HG03342 (cell line): Measurements from ENCODE around the gene DHDH.

Source experiments
- ATAC-seq: cut with Tn5 transposase; IDR thresholded peaks from one replicate; pipeline ENCODE4 v1.9.1; 2021; ENCODE audit warnings: mild to moderate bottlenecking, moderate library complexity; ENCODE audit not compliant: unreplicated experiment

The DHDH gene

DNA sequence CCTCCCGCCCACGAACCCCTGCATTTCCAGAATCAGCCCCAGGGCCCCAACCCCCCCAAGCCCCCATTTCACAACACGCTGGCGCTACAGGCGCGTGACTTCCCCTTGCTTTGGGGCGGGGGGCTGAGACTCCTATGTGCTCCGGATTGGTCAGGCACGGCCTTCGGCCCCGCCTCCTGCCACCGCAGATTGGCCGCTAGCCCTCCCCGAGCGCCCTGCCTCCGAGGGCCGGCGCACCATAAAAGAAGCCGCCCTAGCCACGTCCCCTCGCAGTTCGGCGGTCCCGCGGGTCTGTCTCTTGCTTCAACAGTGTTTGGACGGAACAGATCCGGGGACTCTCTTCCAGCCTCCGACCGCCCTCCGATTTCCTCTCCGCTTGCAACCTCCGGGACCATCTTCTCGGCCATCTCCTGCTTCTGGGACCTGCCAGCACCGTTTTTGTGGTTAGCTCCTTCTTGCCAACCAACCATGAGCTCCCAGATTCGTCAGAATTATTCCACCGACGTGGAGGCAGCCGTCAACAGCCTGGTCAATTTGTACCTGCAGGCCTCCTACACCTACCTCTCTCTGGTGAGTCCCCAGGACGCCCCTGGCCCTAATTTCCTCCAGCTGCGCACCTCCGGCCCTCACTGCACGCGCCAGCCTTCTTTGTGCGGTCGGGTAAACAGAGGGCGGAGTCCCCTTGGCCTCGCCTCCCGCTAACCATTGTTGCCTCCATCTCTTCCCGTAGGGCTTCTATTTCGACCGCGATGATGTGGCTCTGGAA is 31.7 kb downstream of the DHDH start, which contains the start of gene FTL:
Gene FTL, plus strand, starts transcription at position 270 of the 766 bp plus-strand sequence. Its CDS starts 199 bp downstream, at position 469.
- ATAC-seq: peak; percentile 50

DNA sequence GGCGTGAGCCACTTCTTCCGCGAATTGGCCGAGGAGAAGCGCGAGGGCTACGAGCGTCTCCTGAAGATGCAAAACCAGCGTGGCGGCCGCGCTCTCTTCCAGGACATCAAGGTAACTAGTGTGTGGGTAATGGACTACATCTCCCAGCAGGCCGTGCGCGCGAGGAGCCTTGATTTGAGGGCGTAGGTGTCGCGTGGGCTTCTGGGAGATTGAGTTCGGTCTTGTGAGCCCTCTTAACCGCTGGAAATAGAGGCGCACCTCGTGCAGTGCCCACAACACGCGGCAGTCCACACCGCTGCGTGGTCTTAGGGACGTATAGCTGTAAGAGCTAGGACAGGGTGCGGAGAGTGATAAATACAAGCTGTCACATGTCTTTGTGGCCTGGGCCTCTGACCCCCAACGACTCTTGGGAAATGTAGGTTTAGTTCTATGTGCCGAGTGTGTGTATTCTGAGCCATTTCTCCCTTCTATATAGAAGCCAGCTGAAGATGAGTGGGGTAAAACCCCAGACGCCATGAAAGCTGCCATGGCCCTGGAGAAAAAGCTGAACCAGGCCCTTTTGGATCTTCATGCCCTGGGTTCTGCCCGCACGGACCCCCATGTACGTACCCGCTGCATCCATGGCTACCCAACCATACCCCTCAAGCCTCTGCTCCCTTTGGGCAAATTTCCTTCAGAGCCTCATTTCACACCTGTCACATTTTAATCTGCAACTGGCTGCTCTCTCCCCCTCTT is 32.5 kb downstream of the DHDH start:
- peak; percentile 12 for ATAC-seq

DNA sequence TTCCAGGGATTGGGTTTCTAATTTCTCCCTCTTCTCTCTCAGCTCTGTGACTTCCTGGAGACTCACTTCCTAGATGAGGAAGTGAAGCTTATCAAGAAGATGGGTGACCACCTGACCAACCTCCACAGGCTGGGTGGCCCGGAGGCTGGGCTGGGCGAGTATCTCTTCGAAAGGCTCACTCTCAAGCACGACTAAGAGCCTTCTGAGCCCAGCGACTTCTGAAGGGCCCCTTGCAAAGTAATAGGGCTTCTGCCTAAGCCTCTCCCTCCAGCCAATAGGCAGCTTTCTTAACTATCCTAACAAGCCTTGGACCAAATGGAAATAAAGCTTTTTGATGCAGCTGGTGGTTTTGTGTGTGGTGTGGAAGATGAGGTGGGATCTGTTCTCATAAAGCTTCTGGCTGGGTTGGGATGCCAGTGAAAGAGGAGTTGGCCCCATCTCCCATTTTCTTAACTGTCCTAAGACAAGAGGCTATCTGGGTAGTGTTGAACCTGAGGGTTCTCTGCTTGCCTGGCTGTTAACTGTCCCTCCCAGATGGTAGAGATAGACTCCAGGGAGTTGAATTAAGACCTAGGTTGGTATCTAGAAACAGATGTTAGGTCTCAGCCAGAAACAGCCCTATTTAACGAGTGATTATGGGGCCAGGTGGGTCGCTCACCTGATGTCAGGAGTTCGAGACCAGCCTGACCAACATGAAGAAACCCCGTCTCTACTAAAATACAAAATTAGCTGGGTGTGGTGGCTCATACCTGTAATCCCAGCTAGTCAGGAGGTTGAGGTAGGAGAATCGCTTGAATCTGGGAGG is 33.2 kb downstream of the DHDH start:
- no peak for ATAC-seq

DNA sequence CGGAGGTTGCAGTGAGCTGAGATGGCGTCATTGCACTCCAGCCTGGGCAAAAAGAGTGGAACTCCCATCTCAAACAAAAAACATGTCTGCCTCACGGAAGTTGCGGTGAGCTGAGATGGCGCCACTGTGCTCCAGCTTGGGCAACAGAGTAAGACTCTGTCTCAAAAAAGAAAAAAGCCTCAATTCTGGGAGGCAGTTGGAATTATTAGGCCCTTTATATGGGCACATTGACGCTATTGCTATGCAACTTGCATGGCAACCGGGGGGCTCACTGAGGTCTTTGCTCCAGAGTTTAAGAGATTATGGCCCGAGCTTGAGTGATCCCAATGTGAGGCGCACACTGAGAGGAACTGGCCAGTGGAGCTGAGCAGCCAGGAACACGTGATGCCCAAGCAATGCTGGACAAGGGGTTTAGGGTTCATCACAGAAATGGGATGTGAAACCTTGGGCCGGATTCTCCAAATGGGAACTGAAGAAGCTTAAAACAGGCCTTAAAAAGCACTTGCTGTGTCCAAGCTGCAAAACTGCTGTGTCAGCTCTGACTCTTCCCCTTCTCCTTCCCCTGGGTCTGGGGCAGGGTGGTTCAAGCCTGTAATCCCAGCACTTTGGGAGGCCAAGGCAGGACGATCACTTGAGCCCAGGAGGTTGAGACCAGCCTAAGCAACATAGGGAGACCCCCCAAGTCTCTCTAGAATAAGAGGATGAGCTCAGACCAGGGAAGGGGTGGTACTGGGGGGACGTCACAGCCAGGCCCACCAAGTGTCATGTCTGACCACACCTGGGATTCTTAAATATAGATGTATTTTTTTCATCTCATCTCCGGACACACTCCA is 34.1 kb downstream of the DHDH start:
- no peak for ATAC-seq

DNA sequence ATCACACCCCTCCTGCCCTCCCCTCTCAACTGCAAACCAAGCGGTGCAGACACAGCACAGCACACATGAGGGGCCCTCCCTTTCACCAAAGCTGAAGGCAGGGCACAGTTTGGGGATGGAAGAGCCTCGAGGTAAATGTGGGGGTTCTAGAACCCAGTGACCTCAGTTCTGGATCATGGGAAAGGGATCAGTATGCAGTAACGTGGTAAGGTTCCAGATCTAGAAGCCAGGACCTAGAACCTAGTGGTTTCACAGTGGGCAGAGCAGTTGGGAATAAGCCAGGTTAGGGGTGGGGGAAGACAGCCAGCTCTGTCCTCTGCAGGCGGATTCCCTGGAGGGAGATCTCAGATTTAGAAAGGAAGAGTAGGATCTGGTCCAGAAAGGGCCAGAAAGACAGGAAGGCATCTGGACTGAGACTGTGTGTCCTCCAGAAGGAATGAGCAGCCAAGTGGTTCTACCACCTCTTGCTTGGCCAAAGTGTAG is 34.7 kb downstream of the DHDH start:
- no peak for ATAC-seq

DNA sequence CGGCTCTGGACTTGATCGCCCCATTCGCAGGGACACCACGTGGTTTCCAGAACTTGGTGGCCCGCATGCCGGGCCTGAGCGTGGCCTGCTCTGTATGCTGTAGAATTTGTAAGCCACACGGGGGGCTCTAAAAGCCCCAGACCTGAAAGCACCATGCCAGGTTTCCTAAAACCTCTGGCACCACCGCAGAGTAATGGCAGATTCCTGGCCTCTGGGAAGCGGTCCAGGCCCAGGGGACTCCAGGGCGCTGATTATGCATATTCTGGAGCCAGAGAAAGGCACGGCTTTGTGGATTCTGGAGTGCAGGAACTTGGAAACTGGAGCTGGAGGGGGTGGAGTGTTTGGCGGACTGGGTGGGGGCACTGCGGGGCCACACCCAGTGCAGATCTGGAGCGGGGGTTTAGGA is 35.3 kb downstream of the DHDH start:
- no peak for ATAC-seq

DNA sequence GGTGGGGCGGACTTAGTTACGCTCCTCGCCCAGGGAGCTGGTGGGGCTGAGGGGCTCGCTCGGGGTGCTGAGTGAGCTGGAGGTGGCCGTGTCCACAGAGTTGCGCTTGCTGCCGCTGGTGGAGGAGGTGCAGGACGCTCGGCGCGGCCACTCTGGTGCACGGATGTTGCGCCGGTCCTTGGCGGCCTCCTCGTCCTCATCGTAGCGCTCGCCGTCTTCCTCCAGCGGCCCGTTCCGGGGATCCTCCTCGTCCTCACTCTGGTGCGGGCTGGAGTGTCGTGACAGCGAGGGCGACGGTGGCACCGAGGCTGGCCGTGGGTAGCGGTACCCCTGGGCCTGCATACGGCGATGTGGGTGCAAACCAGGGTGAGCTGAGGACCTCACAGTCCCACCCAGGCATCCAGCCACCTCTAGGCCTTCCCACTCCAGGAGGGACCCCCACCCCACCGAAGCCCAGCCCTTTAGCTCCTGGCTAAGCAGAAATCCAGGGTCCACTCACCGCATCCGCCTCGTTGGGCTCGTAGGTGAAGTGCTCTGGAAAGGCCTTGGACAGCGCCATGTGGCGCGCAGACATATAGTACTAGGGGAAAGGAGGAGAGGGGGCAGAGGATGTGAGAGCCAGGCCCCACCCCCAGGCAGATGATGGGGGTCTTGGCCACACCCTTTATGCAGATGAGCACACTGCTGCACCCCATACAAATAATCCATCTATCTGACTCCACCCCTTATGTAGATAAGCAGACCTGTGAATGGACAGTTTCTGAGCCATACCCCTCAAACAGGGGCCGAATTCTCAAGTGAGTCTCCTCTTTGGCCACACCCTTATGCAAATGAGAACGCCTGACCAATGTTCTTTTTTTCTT is 36.0 kb downstream of the DHDH start:
- no peak for ATAC-seq

DNA sequence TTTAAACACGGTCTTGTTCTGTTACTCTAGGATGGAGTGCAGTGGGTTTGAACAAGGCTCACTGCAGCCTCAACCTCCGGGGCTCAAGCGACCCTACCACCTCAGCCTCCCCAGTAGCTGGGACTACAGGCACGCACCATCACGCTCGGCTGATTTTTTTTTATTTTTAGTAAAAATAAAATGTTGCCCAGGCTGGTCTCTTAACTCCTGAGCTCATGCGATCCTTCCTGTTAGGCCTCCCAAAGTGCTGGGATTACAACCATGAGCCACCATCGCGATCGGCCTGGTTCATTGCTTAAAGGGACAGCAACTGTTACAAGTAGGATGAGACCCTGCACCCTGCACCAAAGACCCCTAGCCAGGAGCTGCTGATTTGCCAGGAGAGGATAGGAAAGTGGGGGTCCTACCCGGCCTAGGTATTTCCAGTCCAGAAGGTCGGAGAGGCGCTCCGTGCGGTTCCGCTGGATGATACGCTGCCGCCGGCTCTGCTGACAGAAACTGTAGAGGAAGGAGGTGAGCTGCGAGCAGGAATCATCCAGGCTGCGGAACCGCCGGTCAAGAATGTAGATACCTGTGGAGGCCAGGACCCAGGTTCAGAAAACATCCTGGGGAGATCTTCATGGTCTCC is 36.8 kb downstream of the DHDH start:
- ATAC-seq: no peak

DNA sequence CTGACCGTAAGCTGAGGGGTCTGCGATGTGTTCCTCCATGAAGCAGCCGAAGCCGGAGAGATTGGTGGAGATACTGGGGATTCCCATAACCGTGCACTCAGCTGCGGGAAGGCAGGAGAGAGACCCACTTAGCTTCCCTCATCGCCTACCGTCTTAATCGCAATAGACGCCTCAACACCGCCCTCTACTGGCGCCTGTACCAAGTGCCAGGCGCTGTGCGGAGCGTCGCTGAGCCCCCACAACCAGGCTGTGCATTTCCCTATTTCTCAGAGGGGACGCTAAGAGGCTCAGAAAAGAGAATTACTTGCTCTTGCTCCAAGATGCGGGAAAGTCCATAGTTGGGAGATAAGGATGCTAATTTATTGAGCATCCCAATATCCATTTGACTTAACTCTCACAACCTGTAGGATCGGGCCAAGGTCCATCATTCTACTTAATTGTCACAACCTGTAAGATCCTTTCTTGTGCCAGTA is 37.5 kb downstream of the DHDH start:
- no peak for ATAC-seq

DNA sequence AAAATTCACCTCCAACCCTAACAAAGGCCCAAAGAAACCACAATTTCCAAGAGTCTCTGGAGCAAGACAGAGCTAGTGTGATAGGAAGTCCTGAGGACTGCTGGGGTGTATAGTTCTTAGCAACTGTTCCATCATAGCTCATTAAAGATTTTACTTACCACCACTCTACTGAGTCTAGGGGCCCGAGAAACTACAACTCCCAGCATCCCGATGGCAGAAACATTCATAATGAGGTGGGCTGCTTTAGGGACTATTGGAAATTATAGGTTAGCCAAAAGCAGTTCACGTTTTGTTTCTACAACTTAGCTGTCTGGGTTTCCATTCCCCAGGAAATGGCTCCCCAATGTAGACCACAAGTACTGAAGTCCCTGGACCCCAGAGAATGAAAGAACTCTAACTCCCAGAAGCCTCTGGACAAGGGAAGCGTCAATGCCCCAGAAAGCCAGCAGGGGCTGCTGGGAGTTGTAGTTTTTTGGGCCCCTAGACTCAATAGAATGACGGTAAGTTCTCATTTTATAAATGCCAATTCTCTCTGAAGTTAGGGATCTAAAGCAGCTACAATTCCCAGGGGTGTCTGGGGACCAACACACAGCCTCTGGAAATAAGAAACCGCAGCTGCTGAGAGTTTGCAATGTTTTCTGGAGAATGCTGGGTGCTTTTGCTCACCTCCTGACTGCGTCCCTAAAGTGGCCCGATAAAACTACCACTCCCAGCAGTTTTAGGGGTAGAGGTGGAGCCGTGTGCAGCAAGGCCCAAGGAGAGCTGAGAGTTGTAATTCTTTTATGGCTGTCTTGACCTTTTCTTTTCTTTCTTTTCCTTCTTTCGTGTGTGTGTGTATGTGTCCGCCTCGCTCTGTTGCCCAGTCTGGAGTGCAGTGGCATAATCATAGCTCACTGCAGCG is 42.7 kb downstream of the DHDH start:
- no peak for ATAC-seq

DNA sequence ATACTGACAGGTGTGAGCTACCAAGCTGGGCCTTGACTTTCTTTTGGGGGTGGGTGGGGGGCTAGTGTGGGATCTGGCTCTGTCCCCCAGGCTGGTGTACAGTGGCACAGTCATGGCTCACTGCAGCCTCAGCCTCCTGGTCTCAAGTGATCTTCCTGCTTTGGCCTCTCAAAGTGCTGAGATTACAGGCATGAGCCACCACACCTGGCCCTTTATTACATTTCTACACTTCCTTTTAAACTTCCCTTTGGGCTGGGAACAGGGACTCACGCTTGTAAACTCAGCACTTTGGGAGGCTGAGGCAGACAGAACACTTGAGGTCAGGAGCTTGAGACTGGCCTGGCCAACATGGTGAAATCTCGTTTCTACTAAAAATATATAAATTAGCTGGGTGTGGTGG is 43.6 kb downstream of the DHDH start:
- ATAC-seq: no peak

DNA sequence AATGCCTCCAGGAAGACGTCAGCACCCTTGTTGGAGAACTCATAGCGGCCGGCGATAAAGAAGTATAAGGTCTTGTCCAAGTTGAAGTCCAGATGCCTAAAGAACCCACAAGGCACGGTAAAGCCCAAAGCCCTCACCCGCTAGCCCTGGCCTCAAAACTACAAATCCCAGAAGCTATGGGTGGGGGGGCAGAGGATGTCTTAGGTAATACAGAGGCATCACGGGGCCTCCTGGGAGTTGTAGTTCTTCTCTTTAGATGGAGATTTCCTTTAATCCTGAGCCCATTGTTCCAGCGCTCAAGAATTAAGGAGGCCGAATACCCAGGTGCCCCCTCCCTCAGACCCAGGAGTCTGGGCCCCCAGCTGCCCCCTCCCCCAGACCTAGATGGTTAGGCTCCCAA is 48.8 kb downstream of the DHDH start:
- no peak for ATAC-seq

DNA sequence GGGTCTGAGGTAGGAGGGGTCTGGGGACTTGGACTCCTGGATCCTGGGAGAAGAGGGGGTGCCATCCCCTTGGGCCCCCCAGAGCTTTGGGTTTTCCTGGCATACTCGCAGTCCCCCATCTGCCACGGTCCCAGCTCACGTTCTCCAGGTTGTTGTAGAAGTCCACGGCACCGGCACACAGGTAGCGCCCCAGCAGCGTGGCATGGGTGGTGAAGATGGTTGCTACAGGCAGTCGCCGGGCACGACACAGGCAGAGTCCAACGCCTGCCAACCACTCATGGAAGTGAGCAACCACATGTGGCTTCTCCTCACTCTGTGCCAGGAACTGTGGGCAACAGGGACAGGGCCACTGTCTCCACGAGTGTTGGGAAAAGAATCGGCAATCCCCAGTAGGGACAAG is 52.2 kb downstream of the DHDH start:
- ATAC-seq: no peak

DNA sequence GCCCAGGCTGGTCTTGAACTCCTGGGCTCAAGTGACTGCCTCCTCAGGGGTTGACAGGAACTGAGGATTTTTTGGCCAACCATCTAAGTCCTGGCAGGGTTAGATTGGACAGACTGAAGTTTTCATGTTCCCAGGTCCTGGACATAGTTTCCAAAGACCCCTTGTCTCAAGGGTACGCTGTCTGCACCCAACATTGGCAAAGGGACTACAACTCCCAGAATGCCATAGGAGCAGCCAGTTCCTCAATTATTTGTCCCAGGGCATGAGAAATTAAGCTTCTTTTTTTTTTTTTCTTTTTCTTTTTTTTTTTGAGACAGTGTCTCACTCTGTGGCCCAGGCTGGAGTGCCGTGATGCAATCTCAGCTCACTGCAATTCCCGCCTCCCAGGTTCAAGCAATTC is 52.7 kb downstream of the DHDH start:
- ATAC-seq: no peak

DNA sequence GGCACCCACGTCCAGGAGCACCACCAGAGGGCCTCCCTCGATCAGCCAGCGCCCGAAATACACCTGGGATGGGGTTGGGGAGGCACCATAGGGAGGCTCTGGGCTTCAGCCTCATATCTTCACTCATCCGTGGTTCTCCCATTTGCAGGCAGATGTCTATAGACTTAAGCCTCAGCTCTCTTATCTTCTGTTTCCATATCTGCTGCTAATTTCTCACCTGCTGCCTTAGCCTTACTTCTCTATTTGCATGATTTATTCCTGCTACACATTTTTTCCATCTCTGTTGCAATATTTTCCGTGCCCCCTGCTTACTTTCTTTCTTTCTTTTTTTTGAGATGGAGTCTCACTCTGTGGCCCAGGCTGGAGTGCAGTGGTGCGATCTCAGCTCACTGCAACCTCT is 53.8 kb downstream of the DHDH start:
- no peak for ATAC-seq

DNA sequence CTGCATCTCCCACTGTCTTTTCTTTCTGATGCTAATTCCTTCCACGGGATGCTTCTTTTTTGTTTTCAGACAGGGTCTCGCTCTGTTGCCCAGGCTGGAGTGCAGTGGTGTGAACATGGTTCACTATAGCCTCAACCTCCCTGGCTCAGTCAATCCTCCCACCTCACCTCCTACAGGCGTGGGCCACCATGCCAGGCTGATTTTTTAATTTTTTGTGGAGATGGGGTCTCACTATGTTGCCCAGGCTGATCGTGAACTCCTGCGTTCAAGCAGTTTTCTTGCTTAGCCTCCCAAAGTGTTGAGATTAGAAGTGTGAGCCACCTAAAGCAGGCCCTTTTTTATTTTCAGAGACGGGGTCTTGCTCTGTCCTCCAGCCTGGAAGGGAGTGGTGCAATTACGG is 54.8 kb downstream of the DHDH start:
- ATAC-seq: no peak

DNA sequence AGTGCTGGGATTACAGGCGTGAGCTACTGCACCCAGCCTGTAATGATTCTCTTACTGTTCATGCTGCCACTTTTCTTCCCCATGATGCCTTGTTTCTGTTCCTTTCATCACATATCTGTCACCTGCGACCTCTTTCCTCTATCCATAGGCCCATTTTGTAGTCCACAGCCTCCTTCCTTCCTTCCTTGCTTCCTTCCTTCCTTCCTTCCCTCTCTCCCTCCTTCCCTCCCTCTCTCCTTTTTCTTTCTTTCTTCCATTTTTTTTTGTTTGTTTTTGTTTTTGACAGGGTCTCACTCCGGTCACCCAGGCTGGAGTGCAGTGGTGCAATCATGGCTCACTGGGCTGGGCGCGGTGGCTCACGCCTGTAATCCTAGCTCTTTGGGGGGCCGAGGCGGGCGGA is 55.4 kb downstream of the DHDH start:
- no peak for ATAC-seq

DNA sequence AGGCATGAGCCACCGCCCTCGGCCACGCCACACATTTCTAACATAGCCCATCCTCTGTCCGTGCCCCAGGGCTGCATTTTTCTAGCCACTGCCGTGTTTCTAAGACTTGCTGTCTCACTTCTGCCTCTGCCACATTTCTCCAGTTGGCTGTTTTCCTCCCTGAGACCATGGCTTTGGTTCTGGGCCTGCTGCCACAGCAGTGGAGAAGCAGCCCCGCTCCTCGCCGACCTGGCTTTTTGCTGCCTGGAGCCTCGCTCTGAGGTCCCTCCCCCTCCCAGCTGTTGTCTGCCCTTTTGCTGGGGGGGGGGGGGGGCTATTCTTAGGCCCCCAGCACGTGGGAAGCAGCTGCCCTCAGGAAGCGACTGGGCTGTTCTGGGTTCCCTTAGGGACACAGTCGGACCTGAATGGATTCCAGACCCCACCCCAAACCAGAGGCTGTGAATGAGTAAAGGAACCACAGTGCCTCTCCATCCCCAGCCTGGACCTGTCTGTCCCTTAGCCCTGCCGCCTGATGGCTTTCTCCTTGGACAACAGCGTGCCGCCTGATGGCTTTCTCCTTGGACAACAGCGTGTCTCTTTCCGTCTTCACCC is 56.3 kb downstream of the DHDH start:
- ATAC-seq: no peak
